A673 (cell line): Measurements from ENCODE around the gene ANO4. TPM values are rescaled to one million over a fixed set of nuclear protein-coding genes. Genes with fewer than 3 reads are reported as not detected.
A peak's percentile ranks its signal among the peaks of the same experiment; 100 is the strongest.
"Not testable (repeated sequence)": the region's sequence is repeated elsewhere in the genome, so short reads cannot be mapped to it uniquely, and the experiment has no call there.

Source experiments
- BruUV-seq: library from RNA; stranded (reverse); fragments of 400-500 nt; replicated peaks from 2 replicates; lab custom pipeline; 2021; lab: Mats Ljungman, UMichigan
- CTCF ChIA-PET: fragments of 300-600 bp; sonication (Branson Sonifier 250); formaldehyde crosslinking; loops from one replicate; lab custom pipeline; 2022; ENCODE audit warnings: antibody characterized with exemption; lab: Charles Lee
- POLR2A ChIA-PET: fragments of 300-600 bp; sonication (Branson Sonifier 250); formaldehyde crosslinking; loops from one replicate; lab custom pipeline; 2022; ENCODE audit warnings: antibody characterized with exemption; ENCODE audit not compliant: low non-redundant PET; lab: Charles Lee
- DNase-seq: peaks from one replicate; pipeline ENCODE4 v3.0.0-alpha.2; 2015; ENCODE audit warnings: low spot score
- H3K27ac ChIP-seq: fragments of 200-600 bp; sonication (generic); 2 replicates; pipeline ENCODE4 v1.5.1; 2016; ENCODE audit warnings: mixed run types, low read depth, mild to moderate bottlenecking, mixed read lengths, antibody characterized with exemption, low read length; ENCODE audit not compliant: poor library complexity, severe bottlenecking
- H3K27me3 ChIP-seq: fragments of 200-600 bp; sonication (generic); replicated peaks from 2 replicates; pipeline ENCODE4 v1.6.1; 2017; ENCODE audit warnings: mixed run types, low read depth, mild to moderate bottlenecking, mixed read lengths, antibody characterized with exemption, low read length; ENCODE audit not compliant: insufficient read depth, poor library complexity
- H3K36me3 ChIP-seq: fragments of 200-600 bp; sonication (generic); 2 replicates; pipeline ENCODE4 v1.6.1; 2016; ENCODE audit warnings: mixed run types, mild to moderate bottlenecking, mixed read lengths, antibody characterized with exemption, low read length; ENCODE audit not compliant: insufficient read depth, poor library complexity, severe bottlenecking
- H3K4me1 ChIP-seq: fragments of 200-600 bp; sonication (generic); 2 replicates; pipeline ENCODE4 v1.6.1; 2017; ENCODE audit warnings: mixed run types, mild to moderate bottlenecking, mixed read lengths, antibody characterized with exemption, low read length; ENCODE audit not compliant: insufficient read depth, poor library complexity, severe bottlenecking
- H3K4me3 ChIP-seq: fragments of 200-600 bp; sonication (generic); 2 replicates; pipeline ENCODE4 v1.5.1; 2016; ENCODE audit warnings: low read depth, mixed run types, mild to moderate bottlenecking, mixed read lengths, low read length; ENCODE audit not compliant: poor library complexity, severe bottlenecking
- H3K9me3 ChIP-seq: fragments of 200-600 bp; sonication (generic); 2 replicates; pipeline ENCODE4 v1.6.1; 2016; ENCODE audit warnings: mixed run types, low read depth, mild to moderate bottlenecking, mixed read lengths, antibody characterized with exemption, low read length; ENCODE audit not compliant: poor library complexity, severe bottlenecking
- CTCF ChIP-seq: fragments of 300-800, 200-600 bp; sonication (generic); conservative IDR thresholded peaks from 2 replicates; pipeline ENCODE4 v1.5.1; 2017; ENCODE audit warnings: low read depth, mild to moderate bottlenecking, antibody characterized with exemption, low read length, moderate library complexity, mixed read lengths
- EZH2 ChIP-seq: fragments of 200-600 bp; sonication (generic); IDR thresholded peaks from 2 replicates; pipeline ENCODE4 v1.6.1; 2017; ENCODE audit warnings: borderline replicate concordance, low read depth, mild to moderate bottlenecking, mixed read lengths, antibody characterized with exemption, low read length; ENCODE audit not compliant: poor library complexity, severe bottlenecking
- intact Hi-C: fragments of 100-400 bp; cut with micrococcal nuclease; formaldehyde crosslinking; loops from one replicate; pipeline ENCODE4 v1.10.0; 2022; ENCODE audit not compliant: unreplicated experiment
- total RNA-seq: library from RNA; stranded (reverse); gene quantifications from 2 replicates; pipeline ENCODE4 v1.2.3, GENCODE V29; 2021

The ANO4 gene
- total RNA-seq, 1 experiment from 2014 or later = 9.3 TPM

- ChIA-PET CTCF (interaction anchor here (1.0 kb wide), 1 partner anchor 16 kb away, joined by 3 read pairs; no protein-coding TSS in a partner anchor), POLR2A (interaction anchor here (0.6 kb wide), 1 partner anchor 719 kb away, joined by 3 read pairs; no protein-coding TSS in a partner anchor)
- BruUV-seq = no TSS peak
- Histone ChIP-seq H3K27me3 (no peaks in the 10 kb centered on the region), H3K27ac (peak overlapping the region; percentile 9), H3K9me3 (no peaks in the 10 kb centered on the region), H3K36me3 (no peaks in the 10 kb centered on the region), H3K4me1 (peaks cover 27% of the 10 kb centered on the region), H3K4me3 (no peak overlapping the region)
- intact Hi-C loops = loop anchor here (5.0 kb wide), 1 partner anchor 160 kb away; no protein-coding TSS in a partner anchor
- DNase-seq = peak; percentile 78
- TF ChIP-seq CTCF (no peak), EZH2 (no peak)
Observed at GRCh38 chr12:100986595-100987547, 192.3 kb downstream of the ANO4 start.

- peak; percentile 83 for DNase-seq
- TF ChIP-seq CTCF = peak; percentile 80
- TF ChIP-seq EZH2 = no peak
- peak overlapping the region; percentile 9 for H3K27ac ChIP-seq
- no peak overlapping the region for H3K4me3 ChIP-seq
- H3K27me3 ChIP-seq = no peaks in the 10 kb centered on the region
- CTCF ChIA-PET = interaction anchor here (1.0 kb wide), 1 partner anchor 17 kb away, joined by 3 read pairs; no protein-coding TSS in a partner anchor
- POLR2A ChIA-PET = no interaction called here
- BruUV-seq = no TSS peak
- H3K4me1 ChIP-seq = peaks cover 27% of the 10 kb centered on the region
- H3K36me3 ChIP-seq = no peaks in the 10 kb centered on the region
- intact Hi-C loops = loop anchor here (5.0 kb wide), 1 partner anchor 161 kb away; no protein-coding TSS in a partner anchor
- no peaks in the 10 kb centered on the region for H3K9me3 ChIP-seq
Observed at GRCh38 chr12:100987552-100988521, 193.3 kb downstream of the ANO4 start.

- POLR2A ChIA-PET, H3K36me3 ChIP-seq, BruUV-seq, DNase-seq, H3K27ac ChIP-seq, H3K27me3 ChIP-seq, H3K4me3 ChIP-seq, H3K9me3 ChIP-seq, CTCF ChIA-PET: not testable (repeated sequence)
- intact Hi-C loops = loop anchor here (5.0 kb wide), 1 partner anchor 162 kb away; no protein-coding TSS in a partner anchor
- peaks cover 27% of the 10 kb centered on the region for H3K4me1 ChIP-seq
Observed at GRCh38 chr12:100989509-100989908, 194.9 kb downstream of the ANO4 start.
